Stimulated activated CD4-positive, alpha-beta T cell treated with anti-CD3 and anti-CD28 coated beads, TNF-alpha, amount 100 ng/mL, for 4 hours (primary cell): Measurements from ENCODE around the gene ARHGEF19.
"Not testable (repeated sequence)": the region's sequence is repeated elsewhere in the genome, so short reads cannot be mapped to it uniquely, and the experiment has no call there.

Experiments
- DNase-seq, 3 experiments: peaks; one replicate each; pipeline ENCODE4 v3.0.0-alpha.2; 2020; ENCODE audit warnings: low read depth in 3 of 3

ARHGEF19 gene

DNA sequence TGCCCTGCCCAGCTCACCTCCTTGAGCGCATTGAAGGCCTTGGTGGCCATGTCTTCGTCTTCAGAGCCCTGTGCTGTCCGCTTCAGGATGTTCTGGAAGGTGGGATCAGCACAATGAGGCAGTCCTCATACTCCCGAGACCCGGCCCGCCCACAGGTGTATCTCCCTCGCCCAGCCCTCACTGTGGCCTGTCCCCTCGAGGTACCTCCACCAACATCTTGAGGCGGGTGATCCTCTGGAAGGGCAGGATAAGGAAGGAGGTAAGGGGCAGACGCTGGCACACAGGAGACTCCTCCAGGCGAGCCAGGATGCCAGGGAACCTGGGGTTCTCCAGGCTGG, 7.1 kb downstream of the ARHGEF19 start:
- DNase-seq: no peak

DNA sequence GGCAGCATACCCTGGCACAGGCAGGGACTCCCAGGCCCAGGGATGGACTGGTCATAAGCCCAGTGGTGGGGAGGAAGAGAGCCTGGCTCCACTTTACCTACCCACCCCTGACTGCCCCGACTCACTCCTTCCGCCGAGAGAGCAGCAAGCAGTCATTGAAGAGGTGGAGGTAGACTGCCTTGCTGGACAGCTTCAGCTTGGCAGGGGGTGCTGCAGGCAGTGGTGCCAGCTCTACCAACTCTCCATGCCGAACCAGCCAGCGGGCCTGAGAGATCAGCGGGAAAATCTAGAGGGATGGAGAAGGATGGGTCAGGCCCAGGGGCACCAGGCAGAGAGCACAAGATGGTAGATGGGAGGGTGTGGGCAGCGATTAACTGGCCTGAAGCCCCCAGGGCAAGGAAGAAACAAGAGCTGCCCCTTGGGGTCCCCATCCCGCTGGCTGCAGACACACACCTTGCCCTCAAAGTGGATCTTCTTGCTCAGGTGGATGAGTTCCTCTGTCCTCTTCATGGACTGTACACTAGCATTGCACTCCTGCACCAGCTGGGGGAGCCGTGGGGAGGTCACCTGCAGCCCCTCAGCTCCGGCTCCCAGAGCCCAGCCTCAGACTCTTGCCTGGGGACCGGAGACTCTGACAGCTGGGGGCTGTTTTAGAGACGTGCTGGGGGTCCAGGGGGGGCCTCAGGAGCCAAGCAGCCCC, 7.7 kb downstream of the ARHGEF19 start:
- DNase-seq: no peak

DNA sequence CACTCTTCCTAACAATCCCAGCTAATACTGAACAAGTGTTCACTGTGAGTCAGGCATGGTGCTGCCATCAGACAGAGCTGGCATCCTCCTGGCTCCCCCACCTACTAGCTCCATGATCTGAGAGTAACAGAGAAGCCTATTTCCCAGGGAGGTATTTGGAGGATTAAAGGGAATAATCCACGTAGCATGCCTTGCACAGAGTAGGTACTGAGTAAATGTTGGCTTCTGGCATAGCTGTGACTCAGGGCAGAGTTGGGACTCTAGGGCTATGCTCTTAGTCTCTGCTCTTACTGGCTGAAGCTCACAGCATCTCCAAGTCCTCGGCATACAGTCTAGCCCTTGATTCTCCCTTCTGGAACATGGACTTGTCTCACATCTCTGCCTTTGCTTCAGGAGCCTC, 8.2 kb downstream of the ARHGEF19 start:
- DNase-seq: no peak

GRCh38 chr1:16203550-16203949, 8.9 kb downstream of the ARHGEF19 start:
- no peak for DNase-seq

GRCh38 chr1:16202281-16203210, 9.9 kb downstream of the ARHGEF19 start:
- DNase-seq: no peak

DNA sequence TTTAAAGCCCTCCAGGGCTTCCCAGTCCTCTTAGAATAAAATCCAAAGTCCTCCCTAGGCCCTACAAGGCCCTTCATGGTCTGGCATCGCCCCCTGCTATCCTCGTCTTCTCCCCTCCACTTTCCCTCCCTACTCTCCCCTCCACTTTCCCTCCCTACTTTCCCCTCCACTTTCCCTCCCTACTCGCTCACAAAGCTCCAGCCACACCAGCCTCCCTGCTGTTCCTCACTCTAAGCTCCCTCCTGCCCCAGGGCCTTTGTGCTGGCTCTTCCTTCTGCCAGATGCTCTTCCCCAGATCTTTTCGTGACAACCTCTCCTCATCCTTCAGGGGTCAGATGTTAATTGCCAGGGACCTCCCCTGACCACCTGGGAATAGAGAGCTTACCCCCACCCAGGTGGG, 12.8 kb downstream of the ARHGEF19 start:
- no peak for DNase-seq

DNA sequence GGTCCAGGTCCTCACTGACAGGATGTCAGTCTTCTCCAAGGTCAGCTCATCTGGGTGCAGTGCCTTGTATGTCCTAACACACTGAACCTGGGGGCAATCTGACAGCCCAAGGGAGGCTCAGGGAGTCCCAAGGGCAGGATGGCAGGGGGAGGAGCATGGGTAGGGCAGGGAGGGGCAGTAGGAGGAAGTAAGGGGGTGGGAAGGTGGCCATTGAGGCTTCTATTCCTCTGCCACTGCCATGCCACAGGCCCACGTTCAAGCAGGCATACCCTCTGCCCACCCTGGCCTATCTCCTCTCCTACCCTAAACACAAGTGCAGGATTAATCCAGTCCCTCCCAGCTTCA, 13.3 kb downstream of the ARHGEF19 start:
- DNase-seq: no peak

DNA sequence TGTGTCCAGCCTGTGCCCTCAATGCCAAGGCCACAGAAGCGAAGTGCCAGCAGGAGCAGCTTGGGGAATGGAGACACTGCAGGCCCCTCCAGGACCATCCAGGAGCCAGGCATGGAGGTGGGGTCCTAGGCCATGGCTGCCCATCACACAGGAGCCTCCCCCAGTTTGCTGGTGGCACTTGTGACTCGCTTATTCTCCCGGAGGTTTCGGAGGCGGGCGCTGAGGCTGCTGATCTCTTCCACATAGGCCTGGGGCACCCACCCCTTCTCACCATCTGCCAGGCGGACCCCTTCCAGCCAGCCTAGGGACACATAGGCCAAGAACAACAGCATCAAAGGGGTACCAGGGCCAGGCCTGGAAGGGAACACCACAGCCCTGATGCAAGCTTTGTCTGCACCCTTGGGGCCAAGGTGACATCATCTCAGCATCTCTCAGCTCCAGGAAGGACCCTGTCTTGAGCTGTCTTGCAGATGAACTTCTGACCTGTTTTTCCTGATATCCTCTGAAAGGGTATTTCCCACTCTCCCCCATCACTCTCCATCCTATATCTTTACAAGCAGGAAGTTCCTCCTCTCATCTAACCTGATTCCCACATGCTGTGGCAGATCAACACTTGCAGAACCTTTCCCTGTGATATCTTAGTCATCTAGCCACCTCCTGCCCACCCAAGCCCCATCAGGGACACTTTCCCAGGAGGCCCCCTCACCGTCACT, 13.9 kb downstream of the ARHGEF19 start:
- DNase-seq: no peak

- DNase-seq: no peak
Observed at GRCh38 chr1:16196874-16197273, 15.6 kb downstream of the ARHGEF19 start.

DNA sequence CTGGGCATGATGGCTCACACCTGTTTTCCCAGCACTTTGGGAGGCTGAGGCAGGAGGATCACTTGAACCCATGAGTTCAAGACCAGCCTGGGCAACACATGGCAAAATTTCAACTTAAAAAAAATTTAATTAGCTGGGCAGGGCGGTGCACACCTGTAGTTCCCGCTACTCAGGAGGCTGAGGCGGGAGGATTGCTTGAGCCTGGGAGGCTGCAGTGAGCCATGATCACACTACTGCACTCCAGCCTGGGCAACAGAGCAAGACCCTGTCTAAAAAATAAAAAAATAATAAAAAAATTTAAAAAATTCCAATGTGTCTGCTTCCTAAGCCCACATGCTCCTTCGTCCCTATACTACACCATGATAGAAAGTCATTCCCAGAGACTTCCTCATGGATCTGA, 16.3 kb downstream of the ARHGEF19 start:
- not testable (repeated sequence) for DNase-seq

GRCh38 chr1:16195518-16195905, 16.9 kb downstream of the ARHGEF19 start:
- no peak for DNase-seq

GRCh38 chr1:16191916-16192546, 20.4 kb downstream of the ARHGEF19 start:
- no peak for DNase-seq

DNA sequence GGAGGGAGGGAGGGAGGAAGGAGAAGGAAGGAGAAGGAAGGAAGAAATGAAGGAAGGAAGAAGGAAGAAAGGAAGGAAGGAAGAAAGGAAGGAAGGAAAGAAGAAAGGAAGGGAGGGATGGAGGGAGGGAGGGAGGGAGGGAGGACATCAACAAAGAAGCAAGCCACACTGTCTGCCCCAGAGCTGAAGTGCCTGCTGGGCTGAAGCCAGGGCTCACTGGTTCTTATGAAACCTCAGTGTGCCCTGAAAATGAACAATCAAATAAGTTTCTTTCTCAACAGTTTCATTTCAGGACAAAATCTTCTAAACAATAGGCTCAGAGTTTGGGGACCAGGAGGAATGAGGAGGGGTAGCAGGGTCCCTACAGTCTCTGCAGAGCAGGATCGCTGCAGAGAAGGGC, 21.1 kb downstream of the ARHGEF19 start:
- no peak for DNase-seq

DNA sequence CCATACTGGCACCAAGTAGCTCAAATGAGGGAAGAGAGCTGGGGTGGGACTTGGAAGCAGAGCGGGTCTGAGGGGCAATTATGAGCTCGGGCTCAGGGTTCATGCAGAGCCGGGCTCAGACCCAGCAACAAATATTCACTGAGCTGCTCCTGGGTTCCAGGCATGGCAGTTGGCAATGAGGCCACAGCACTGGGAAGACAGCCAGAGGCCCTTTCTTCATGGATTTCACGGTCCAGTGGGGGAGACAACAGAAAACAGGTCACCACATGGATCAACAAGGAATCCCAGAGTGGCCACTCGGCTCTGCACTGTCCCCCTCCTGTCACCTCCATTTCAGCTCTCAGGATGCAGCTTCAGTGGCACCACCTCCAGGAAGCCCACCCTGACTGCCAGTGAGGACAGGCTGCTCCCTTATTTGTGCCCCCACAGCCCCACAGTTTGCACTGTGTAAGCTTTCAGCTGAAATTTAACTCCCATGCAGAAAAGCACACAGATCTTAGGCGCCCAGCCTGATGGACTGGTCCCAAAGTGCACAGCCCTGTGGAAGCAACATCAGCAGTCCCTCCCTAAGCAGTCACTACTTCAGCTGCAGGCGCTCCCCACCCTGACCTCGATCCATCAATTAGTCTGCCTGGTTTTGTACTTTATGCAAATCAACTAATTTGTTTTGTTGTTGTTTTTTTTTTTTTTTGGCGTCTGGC, 22.4 kb downstream of the ARHGEF19 start:
- no peak for DNase-seq

GRCh38 chr1:16189003-16189402, 23.4 kb downstream of the ARHGEF19 start:
- DNase-seq: no peak

DNA sequence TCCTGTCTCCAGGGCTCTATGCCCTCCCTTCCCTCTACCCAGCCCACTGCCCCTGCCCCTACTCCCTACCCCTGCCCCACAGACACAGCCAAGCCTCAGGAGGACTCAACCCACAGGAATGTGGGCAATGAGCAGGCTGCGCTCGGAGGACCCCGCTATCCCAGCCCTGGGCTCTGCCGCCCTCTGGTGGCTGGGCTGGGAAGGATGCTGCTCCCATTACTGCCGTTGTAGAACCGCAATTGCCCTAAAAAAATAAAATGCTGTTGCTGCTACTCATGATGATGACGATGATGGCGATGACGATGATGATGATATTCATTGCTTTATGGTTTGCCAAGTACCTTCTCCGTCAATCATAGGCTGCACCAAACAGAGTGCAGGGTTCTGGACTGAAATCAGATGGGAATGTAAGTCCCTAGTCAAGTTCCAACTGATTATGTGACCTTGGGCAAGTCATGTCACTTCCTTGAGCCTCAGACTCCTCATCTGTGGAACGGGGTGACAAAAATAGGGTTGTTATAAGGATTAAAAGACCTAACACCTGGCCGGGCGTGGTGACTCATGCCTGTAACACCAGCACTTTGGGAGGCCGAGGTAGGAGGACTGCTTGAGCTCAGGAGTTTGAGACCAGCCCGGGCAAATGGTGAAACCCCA, 24.6 kb downstream of the ARHGEF19 start:
- DNase-seq: peak; percentile 62 to 71 (median 65)

DNA sequence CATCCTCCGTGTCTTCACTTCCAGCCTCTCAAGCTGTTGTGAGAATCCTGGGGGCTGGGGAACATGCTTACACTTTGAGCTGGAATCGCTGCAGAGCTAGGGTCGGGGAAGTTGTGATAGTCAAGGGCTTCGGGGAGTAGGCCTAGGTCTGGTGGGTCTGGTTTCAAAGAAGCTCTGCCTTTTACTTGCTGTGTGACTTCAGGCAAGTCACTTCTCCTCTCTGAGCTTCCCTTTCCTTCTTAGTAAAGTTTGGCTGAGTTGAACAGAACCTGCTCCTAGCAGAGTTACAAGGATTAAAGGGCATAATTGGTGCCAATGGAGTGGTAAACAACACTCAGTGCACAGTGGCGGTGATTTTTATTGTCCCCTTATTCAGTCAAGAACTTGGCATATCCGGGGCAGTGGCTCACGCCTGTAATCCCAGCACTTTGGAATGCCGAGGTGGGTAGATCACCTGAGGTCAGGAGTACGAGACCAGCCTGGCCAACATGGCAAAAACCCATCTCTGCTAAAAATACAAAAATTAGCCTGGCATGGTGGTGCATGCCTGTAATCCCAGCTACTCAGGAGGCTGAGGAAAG, 25.7 kb downstream of the ARHGEF19 start:
- DNase-seq: no peak

DNA sequence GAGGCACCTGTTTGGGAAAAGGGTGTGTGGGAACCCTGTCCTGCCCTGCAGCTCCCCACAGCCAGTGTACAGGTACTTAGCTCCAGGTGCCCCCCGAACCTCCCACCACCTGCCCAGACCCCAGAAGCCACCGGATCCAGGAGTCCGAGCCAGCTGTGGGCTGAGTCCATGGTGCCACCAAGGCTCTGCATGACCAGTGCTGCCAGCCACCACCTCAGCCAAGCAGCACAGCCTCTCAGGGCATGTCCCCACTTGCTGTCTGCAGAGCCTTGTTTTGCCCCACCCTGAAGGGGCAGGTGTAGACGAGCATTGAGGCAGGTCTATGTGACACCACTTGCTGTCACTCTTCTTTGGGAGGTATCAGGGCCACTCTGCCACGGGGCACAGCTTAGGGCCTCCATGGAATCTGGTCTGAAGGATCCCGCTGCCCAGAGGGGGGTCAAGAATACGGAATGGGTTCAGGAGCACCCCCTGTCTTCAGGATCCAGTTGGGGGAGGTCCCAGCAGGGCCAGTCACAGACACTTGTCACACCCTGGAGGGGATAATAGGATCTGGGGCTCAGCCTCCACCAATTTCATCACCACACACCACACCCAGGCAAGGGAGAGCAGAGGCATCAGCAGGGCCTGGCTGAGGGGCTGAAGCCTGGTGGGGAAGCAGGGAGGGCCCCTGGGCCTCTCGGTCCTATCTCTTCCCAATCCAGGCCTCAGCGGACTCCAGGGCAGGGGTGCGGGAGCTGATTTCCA, 27.7 kb downstream of the ARHGEF19 start:
- no peak for DNase-seq

DNA sequence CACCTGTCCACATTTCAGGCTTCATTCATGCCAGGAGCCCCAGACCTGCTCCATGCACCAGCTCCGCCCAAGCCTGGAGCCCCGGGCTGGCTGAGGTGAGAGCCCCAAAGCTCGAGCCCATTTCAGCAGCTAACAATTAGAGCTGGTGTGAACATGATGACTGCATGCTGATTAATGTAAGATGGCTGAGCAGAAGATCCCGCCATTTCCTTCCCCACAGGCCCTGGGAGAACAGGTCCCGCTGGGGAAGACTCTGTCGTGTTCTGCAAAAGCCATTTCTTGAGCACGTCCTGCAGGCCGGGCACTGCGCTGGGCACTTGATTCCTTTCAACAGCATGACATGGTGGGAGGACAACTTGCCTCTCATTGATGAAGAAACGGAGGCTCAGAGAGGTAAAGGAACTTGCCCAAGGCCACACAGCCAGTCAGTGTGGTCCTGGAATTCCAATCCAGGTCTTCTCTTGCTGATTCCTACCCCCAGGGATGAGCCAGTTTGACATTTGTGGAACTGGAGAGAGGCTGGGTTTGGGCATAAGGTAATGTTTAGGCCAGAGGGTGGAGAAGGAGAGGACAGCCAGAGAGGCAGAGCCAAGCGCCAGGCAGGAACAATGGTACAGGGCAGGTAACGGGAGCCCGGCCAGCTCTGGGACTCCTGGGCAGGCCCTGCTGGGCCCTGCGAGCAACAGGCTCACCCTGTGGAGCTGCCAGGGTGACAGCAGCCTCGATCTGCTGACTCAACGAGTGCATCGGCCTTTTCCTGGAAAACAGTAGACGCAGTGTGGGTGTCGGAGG, 28.5 kb downstream of the ARHGEF19 start:
- no peak for DNase-seq
